SW 1271 (cell line): ENCODE measurements around the gene SPDYE2B.
"Not testable (repeated sequence)": the region's sequence is repeated elsewhere in the genome, so short reads cannot be mapped to it uniquely, and the experiment has no call there.

Source experiments
- DNase-seq, 2 experiments: peaks; one replicate each; lab custom pipeline; 2025; lab: John Stamatoyannopoulos, UW

Gene SPDYE2B, protein sequence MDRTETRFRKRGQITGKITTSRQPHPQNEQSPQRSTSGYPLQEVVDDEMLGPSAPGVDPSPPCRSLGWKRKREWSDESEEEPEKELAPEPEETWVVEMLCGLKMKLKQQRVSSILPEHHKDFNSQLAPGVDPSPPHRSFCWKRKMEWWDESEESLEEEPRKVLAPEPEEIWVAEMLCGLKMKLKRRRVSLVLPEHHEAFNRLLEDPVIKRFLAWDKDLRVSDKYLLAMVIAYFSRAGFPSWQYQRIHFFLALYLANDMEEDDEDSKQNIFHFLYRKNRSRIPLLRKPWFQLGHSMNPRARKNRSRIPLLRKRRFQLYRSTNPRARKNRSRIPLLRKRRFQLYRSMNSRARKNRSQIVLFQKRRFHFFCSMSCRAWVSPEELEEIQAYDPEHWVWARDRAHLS

DNA sequence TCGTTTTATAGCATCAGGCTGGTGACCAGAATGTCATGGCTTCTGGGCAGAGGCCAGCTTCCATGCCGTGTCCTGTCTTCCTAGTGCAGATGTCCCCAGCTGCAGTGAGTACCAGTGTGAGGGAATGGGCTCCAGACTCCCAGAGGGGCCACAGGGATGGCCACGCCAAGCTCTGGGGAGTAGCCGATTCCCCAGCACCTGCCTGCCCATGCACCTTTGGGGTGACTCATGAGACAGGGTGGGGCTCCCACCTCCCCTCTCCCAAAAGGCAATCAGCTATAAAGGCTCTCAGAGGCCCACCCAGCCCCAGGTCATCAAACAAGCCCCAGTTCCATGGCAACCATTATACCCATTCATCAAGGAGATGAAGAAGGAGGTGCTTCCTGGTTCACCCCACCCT is at the start of gene SPDYE2B:
TSS of gene SPDYE2B (plus strand) at position 396 of the 400 bp plus-strand sequence. CDS start 2,030 bp downstream, outside the sequence.
- not testable (repeated sequence) for DNase-seq

DNA sequence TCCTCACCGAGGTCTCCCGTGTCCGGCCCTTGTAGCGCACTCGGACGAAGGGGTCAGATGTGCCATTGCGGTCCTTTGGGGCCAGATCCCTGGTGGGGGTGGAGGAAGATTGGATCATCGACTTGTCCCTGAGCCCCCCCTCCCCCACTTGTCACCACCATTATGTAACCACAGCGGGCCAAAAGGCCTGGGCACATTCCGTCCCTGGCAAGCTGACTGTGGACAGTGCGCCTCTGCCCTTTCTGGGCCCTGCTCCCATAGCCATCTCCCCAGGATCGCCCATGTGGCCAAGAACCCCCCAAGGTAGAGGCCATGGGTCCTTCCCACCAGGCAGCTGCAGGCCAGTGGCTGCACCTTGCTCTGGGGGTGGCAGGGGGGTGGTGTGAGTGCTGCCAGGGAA is 47.8 kb upstream of the SPDYE2B start:
- DNase-seq = not testable (repeated sequence)

DNA sequence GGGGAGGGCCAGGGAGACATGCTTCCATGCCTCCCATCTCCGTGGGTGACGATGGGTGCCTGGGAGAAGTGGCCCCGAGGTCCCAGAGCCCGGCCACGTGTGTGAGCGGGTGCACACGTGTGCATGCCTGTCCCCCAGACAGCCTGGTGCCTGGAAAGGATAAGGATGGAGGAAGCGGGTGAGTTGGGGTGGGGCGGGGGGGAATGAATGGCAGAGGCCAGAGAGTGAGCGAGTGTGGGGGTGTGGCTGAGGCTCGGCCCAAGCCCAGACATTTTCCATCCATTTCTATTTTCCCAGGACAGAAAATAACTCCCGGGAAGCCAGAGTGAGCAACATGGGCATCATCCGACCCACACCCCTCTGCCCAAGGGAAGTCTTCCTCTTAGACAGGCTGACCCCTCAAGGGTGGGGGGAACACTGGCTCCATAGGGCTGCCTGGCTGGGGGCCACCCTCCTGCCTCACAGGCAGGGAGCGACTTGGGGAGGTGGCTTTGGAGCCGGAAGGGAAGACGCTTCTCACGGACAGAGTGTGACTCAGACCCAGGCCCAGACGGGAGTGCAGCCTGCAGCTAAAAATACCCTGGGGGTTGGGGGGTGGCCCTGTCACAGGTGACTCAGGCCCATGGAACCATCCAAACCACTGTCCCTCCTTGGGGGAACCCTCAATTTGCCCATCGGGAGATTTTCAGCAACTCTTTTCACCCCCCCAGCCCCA is 45.5 kb upstream of the SPDYE2B start:
- DNase-seq = not testable (repeated sequence)

DNA sequence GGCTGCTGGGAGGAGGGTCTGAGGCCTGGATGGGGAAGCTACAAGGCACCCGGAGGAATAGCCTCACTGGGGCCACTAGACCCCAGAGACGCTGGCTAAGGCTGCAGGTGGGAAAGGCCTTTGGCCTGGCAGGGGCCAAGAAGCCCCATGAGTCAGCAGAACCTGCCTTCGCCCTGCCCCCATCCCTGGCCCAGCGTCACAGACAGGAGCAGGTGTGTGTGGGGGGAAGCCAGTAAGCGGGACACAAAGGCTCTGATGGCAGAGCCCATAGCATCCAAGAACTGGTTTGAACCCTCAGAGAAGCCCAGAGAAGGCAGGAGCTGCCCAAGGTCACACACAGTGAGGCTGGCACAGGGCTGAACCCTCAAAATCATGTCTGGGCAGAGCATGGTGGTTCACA is 43.3 kb upstream of the SPDYE2B start:
- not testable (repeated sequence) for DNase-seq

DNA sequence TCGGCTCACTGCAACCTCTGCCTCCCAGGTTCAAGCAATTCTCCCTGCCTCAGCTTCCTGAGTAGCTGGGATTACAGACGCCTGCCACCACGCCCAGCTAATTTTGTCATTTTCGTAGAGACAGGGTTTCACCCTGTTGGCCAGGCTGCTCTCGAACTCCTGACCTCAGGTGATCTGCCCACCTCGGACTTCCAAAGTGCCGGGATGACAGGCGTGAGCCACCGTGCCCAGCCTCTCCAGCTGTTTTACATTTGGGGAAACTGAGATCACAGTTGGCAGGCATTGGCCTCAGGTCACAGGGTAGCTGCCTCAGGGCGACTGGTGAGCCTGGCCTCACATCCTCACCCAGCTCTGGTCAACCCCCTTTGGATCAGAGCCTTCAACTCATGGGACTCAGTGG is 40.4 kb upstream of the SPDYE2B start:
- not testable (repeated sequence) for DNase-seq

DNA sequence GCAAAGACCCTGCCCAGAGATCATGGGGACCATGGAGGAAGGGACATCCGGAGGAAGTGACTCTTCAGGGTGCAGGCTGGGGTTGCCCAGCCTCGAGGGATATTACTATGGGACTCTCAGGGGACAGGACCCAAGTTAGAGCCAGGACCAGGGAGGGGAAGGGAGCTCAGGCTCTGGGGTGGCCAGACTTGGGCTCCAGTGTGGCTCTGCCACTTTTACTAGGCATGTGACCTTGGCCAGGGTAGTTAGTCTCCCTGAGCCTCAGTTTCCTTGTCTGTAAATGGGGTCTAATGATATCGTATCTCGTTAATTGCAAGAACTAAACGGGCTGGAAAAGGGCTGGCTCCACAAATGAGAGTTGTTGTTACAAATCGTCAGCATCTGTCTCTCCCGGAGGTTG is 39.7 kb upstream of the SPDYE2B start:
- not testable (repeated sequence) for DNase-seq

DNA sequence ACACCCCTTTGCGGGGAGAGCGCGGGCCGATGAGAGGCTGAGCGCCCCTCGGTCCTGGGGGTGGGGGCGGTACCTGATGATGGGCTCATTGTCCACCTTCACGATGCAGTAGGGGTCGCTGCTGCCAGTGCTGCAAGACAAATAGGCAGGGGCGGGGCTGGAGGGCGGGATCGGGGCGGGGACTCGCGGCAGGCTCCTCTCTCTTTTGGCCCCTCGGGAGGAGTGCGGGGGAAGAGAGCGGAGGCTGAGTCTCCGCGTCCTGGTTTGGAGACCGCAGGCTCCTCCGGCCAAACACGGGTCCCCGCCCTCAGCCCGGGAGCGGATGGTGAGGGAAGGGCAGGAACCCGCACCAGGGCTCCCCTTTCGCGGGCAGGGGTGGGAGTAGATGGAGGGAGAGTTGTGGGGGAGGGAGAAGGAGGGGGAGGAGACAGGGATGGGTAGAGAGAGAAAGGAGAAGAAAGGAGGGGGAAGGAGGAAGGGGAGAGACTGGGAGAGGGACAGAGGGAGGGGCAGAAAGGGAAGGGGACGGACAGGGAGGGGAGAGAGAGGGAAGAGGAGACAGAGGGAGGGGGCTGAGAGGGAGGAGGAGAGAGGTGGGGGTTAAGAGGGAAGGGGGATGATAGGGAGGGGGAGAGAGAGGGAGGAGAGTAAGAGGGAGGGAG is 39.0 kb upstream of the SPDYE2B start:
- not testable (repeated sequence) for DNase-seq

DNA sequence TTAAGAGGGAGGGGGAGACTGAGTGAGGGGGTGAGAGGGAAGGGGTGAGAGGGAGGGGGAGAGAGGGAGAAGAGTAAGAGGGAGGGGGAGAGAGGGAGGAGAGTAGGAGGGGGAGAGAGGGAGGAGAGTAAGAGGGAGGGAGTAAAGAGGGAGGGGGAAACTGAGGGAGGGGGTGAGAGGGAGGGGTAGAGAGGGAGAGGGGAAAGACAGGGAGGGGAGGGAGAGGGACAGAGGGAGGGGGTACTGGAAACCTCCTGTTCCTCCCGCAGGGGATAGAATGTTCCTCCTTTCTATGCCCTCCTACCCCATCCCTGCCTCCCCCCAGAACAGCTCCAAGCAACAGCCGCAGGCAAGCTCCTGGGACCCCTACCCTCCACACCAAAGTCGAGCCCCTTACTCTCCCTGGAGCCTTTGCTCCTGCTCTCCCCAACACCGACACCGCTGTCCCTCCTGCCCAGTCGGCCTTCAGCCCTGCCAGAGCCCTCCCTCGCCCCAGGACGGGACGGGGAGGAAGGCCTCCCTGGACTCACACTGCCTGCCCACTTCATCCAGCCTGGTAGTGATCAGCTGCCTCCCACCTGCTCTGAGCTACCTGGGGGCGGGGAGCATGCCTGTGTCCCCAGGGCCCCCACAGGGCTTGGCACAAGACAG is 38.3 kb upstream of the SPDYE2B start:
- DNase-seq = not testable (repeated sequence)

DNA sequence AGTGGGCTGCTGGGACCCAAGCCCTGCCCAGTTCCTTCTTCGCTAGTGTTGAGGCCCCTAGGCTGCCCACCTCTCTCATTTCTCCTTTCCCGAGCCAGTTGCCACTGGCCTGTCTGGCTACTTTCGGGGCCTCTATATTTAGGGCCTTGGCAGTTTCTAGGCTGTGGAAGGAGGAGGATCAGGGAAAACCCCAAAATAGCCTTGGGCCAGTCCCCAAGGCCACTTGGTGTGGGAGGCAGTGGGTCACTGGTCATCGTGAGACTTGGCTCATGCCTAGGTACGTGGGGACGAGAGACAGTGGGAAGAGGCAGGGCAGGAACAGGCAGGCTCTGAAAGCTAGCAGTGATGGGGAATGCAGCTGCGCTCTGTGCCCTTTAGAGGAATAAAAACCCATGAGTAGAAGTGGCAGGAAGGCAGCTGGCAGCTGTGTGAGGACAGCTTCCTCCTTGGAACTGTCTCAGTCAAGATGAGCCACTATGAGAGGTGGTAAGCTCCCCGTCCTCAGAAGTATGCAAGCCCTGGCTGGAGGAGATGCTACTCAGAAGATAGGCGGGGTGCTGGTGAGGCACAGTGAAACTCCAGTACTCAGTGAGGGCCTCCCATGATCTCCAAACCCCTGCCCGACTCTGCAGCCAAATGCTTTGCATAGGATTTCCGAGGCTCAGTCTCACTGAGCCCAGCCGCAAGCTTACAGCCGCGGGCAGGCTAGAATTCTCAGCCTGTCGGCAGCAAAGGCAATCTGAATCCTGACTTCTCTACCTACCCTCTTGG is 36.4 kb upstream of the SPDYE2B start:
- DNase-seq = not testable (repeated sequence)

DNA sequence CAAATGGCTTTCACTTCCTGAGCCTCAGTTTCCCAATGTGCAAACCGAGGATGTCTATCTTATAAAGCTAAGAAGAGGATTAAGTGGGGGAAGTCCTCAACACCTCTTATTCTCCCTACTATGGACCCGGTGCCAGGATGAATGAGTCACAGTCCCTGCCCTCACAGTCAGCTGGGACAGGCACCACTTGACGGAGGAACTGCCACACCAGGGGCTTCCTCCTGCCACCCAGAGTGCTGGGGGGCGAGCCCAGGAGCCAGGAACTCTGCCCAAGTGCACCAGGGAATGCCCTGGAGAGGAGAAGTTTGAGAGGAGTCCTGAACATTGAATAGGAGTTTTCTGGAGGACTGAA is 35.8 kb upstream of the SPDYE2B start:
- not testable (repeated sequence) for DNase-seq

DNA sequence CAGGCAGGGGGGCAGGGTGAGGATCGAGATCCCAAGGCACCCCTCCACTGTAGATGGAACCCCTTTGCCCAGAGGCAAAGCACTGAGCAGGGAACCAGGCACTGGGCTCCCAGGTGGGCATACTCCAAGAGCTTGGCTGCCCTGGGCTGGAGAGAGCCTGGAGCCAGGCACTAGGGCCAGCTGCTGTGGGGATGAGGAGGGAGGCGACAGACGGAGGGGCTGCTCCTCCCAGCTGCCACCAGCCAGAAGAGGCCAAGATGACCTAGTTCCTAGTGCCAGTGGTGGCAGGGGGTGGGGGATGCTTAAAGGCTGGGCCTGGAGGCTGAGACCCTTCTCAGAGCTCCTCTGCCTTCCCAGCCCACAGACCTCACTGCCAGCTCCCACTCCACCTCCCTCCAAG is 35.2 kb upstream of the SPDYE2B start:
- not testable (repeated sequence) for DNase-seq

DNA sequence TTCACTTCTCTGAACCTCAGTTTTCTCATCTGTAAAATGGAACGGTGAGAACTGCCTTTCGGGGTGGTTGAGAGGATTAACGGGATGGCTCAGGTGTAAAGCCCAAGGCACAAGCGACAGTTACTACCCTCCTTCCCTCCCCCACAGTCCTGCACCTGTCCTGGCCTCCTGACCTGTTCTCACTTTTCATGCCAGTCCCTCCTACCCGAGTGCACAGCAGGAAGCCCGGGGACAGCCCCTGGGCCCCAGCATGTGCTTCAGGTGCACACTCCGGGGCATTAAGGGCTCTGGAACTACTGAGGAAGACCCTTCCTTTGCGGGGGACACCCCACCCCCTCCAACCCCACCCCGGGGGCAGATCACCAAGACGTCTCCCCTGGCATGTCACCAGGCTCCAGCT is 34.2 kb upstream of the SPDYE2B start:
- not testable (repeated sequence) for DNase-seq

DNA sequence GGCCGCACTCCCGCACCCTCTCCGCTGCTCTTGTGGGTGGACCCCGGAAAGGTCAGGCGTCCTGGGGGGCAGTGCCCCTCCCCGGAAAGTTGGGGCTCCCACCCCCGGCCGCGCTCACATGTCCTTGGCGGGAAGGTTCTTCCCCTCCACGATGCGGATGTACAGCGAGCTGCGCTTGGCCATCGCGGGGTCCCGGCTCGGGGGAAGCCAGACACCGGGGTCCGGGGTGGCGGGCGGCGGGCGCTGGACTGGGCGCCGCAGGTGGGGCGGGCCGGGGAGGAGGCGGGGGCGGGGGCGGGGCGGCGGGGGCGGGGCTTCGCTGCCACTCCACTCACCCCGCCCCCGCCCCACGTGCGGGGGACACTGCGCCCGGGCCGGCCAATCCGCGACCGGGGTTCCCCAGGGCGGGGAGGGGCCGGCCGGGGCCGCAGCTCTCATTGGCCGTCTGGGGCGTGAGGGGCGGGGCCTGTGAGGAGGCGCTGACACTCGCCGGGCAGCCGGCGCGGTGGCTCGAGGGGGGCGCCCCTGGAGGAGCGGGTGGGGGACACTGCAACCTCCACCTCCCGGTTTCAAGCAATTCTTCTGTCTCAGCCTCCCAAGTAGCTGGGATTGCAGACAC is 33.5 kb upstream of the SPDYE2B start, which contains the start of gene RASA4:
TSS of gene RASA4 (minus strand) at position 250 of the 619 bp plus-strand sequence. CDS start at position 183, 67 bp downstream.
- DNase-seq = not testable (repeated sequence)

DNA sequence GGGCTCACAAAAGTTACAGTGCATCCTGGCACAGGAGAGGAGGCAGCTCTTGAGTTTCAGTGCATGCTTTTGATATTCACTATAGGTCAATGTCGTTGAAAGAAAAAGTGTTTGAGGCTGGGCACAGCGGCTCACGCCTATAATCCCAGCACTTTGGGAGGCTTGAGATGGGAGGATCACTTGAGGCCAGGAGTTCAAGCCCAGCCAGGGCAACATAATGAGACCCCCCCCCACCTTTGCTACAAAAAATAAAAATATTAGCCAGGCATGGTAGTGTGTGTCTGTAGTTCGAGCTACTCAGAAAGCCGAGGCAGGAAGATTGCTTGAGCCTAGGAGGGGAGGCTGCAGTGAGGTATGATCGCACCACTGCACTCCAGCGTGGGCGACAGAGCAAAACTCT is 32.0 kb upstream of the SPDYE2B start:
- DNase-seq = not testable (repeated sequence)

DNA sequence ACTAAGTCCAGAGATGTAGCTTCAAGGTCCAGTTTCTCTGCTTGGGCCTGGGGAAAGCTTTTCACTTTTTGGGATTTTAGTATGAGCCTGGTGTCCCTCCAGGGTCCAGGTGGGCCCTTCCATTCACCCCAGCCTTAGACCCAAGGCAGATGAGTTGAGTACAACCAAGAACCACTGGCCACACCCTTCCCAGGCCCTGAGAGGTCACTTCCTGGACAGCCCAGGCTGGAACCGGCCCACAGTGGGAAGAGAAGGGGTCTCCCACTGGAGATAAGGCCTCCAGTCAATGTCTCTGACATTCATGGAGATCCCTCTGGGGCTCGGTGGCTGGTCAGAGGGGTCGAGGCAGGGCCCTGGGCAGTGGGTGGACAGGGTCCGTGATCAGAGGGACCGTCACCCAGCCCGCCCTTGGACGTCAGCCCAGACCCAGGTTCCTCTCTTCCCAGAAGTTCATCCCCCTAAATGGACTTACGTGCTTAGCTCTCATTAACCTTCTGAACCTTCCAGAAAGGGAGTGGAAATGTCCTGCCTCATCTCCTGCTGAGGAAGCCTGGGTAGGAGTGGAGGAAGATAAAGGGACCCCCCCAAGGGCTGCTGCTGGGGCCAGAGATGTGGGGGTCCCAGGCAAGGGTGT is 22.7 kb upstream of the SPDYE2B start:
- DNase-seq = not testable (repeated sequence)

DNA sequence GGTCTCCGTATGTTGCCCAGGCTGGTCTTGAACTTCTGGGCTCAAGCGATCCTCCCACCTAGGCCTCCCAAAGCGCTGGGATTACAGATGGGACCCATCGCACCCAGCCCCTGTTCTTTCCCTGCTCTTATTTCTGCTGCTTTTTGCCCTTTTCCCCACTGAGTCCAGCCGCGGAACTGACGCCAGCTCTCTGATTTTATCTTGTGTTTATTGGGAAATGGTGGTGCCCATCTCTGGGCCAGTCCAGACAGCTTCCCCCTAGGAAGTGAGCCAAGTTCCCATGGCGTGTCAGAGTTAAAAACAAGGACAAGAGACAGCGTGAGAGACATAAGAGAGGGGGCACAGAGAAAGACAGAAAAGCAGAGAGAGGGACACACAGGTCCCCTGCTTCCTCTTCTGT is 19.5 kb upstream of the SPDYE2B start:
- DNase-seq = not testable (repeated sequence)

DNA sequence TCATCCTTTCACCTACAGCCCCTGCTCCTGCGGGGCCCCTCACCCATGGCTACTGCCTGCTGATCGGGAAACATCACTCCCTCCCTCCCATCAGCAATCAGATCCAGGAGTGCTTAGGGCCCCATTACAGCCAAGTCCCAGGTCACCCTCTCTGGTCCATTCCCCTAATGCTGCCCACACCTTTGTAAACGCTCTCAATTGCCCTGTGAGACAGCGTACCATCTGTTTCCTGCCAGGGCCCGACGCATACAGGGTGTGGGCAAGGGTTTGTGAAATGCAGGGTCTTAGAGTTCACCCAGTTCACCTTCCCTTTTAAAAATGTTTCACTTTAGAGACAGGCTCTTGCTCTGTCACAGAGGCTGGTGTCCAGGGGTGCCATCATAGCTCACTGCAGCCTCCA is 15.8 kb upstream of the SPDYE2B start:
- not testable (repeated sequence) for DNase-seq

DNA sequence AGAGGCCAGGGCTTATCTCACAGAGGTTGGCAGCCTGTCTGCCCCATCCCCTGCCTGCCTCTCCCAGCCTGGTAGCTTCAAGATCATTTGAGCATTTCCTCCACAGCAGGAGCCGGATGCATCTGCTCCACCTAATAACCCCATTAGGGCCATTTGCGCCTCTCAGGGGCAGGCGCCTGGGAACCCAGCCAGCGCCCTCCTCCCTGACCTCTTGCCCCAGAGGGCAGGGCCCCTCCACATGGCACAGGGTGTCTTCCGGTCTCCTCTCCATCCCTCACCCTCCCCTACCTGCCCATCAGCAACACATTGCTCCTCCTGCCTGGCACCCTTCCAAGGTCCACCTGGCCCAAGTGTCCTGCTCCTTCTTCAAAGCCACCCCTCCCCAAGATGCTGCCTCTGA is 14.8 kb upstream of the SPDYE2B start:
- not testable (repeated sequence) for DNase-seq

DNA sequence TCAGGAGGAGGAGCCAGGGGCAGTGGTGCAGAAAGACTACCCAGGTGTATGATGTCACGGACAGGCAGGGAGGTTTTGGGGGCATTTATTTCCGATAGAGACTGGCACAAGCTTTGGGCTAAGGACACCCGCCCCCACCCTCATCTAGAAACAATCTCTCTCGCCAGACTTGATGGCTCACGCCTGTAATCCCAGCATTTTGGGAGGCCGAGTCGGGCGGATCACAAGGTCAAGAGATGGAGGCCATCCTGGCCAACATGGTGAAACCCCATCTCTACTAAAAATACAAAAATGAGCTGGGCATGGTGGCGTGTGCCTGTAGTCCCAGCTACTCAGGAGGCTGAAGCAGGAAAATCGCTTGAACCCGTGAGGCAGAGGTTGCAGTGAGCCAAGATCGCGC is 13.2 kb upstream of the SPDYE2B start:
- DNase-seq = not testable (repeated sequence)

DNA sequence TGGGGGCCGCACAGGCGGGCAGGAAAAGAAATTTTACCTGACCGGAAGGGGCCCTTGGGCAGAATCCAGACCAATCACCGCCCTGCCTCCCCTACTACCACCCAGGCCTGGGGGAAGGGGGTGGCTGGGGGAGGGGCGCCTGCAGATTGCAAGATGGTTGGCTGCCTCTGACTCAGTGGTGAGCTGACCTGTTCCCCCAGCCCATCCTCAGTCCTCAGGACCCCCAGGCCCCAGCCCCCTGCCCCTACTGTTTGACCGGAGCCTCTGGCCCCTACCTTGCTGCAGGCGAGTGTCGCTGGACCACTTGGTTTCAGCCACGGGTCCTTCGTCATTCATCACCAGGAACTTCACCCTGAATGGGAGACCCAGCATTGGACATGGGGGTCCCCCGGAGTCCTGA is 11.3 kb upstream of the SPDYE2B start:
- DNase-seq = not testable (repeated sequence)
